GM18499 (cell line): ENCODE measurements around the gene DCDC2C.

Experiments
- ATAC-seq: cut with Tn5 transposase; IDR thresholded peaks from one replicate; pipeline ENCODE4 v1.9.1; 2021; ENCODE audit warnings: moderate number of reproducible peaks; ENCODE audit not compliant: insufficient read depth, unreplicated experiment

Gene DCDC2C

DNA sequence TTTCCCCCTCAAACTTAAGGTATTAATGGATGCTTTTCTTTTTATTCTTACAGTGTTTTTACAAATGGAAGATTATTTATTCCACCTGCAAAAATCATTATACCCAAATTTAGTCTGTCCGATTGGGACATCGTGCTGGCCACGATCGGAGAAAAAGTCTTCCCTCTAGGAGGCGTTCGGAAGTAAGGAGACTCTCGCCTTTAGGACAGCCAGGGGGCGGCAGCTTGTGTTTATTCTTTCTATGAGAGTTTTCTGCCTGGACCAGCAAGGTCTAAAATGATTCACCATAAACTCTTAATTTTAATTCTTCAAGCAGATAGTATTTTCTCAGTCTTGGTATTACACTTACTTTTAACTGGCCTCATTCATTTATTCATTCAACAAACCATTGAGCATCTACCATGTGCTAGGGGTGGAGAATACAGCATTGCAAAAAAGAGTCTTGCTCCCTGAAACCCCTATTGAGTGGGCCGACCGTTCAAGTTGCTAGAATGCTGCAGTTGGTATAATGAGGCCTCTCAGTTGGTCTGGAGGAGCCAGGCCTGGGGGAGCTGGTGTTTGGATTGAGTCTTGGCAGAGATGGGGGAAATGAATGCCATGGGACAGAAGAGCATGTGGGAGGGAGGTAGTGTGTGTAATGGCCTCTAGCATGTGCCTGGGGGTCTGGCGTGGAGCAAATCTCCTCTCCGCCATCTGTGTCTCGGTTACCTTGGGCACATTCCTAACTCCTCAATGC lies 38.7 kb downstream of the DCDC2C start:
- no peak for ATAC-seq

GRCh38 chr2:3742743-3743508 lies 39.6 kb downstream of the DCDC2C start:
- no peak for ATAC-seq

DNA sequence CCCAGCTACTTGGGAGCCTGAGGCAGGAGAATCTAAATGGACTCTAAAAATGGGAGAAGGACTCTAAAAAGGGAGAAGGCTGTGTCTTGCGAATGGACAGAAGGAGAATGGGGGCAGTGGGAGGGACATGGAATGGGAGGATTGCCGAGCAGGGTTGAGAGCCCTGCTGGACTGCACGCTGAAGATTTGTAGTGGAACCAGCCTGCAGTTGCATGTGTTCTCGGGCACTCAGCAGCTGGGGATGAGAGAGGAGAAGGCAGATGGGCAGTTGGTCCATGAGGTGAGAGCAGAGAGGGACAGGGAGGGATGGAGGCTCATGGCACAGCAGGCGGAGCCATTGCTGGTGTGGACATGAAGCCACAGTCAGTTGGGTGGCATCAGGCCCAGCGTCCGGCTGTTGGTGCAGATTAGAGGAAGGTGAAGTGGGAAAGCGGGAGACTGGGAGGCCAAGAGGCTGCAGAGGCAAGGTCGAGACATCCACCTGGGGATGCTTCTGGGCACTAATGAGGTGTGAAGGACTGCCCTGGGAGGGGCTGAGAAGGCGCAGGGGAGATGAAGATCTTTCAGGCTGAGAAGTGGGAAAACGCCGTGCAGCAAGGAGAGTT lies 40.7 kb downstream of the DCDC2C start:
- ATAC-seq = no peak

DNA sequence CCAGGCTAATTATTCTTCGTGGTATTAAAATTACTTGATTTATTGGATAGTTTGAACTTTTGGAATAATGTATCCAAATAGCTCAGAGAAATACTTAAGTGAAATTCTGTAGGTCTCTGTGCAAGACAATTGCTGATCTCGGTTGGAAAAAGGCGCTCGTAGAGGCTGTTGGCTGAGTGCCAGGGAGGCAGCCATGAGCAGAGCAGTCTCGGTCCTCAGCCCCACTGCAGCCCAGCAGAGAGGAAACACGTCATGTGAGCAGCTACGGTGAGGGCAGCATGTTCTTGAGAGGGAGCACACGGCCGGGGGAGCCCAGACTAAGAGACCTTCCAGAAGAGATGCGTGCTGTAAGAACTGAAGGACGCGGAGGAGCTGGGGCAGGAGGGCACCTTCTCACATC lies 42.5 kb downstream of the DCDC2C start:
- ATAC-seq = no peak

- no peak for ATAC-seq
Measured at GRCh38 chr2:3747032-3747654, 43.8 kb downstream of the DCDC2C start.

DNA sequence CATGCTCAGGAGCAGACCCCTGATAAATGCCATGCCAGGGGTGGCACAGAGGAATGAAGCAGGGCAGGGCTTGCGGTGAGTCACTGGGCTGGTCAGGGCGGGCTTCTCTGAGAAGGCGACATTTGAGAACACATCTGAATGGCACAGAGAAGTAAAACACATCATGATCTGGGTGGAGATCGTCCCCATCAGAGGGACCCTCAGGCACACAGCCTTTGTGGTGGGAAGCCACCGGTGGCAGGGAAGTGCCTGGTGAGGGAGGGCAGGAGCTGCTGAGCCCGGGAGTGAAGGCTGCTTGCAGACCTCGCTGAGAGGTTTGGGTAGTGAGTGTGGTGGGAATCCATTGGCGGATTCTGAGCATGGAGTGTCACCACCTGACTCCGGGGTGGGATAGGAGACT lies 44.5 kb downstream of the DCDC2C start:
- no peak for ATAC-seq

DNA sequence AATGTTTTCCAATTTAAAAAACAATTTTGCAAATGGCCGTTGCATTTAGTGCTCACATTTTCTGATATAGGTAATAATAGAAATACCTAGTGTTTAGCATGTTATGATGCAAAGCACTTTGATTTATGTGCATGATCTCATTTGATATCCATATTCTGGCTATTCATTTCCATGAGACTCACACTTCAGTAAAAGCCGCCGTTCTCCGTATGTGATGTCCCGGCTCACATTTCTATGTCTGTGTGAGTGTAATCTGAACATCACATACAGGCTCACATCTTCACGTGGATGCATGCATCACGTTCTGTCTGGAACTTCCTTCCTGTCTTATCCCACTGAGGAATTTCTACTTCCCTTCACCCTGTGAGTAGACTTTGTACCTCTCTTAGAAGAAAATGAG lies 45.8 kb downstream of the DCDC2C start:
- no peak for ATAC-seq

DNA sequence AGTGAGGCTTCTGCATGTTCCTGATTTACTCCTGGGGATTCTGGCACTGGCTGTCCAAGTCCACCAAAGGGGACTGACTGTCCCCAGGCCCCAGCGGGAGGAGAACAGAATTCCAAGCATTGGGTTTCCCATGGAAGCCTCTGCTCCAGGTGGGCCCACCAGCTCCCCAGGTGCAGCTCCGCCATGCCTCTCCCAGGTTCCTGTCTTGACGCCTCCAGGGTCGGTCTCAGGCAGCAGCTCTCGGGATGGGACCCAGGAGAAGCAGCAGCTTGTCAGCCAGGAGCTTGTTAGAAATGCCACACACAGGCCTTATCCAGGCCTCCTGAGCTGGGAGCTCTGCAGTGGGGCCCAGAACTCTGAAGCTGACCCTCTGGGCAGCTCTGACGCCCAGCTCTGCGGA lies 47.9 kb downstream of the DCDC2C start:
- ATAC-seq = no peak

- no peak for ATAC-seq
Measured at GRCh38 chr2:3751806-3752205, 48.4 kb downstream of the DCDC2C start.

DNA sequence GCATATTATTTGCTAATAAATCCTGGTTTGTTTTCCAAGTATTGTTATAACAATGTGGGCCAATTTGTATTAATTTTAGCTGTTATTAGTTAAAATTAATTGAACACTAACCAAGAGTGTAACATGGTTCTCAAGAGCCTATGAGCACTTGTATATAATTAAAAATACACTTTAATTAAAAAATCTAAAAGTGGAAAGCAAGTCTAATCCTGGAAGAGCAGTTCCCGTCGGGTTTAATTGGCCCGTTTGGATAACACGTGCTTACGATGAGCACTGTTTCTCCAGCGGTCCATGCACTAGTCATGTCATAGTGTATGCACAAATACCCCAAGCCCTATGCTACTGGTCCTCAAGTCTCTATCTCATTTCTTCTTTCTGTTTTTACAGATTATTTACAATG lies 49.0 kb downstream of the DCDC2C start:
- ATAC-seq = no peak

DNA sequence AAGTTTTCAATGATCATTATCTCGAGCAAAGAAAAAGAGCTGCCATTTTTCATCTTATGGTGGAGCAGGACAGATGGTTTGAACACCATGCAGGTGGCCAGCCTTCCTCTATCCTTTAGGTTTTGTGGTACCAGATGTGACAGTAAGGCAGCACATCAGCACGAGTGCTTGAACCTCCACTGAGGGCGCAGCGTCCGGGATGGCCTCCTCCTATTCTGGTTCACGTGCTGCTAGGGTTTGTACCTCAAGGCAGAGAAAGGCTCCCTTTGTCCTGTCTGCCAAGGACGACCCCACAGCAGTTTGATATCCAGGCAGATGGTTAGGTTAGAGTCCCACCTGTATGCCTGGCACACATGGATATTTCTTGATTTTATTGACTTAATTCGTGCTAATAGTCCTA lies 50.2 kb downstream of the DCDC2C start:
- no peak for ATAC-seq

DNA sequence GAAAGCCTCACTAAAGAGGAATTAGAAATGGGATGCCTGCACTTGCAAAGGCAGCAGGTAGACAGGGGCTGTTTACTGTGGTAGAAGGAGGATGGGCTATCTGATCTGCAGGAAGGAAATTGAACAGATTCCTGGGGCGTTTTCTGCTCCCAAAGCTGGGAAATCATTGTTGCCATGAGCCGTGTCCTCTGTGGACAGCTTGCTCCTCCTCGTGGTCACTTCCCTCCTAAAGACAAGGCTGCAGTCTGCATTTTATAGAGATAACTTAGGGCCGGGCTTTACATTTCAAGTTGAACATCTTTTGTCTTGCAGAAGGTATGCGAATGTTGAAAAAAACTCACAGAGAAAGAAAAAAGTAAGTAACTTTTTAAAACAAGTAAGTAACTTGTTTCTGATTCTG lies 50.9 kb downstream of the DCDC2C start:
- ATAC-seq = no peak

- ATAC-seq = no peak
Measured at GRCh38 chr2:3754795-3755194, 51.4 kb downstream of the DCDC2C start.

DNA sequence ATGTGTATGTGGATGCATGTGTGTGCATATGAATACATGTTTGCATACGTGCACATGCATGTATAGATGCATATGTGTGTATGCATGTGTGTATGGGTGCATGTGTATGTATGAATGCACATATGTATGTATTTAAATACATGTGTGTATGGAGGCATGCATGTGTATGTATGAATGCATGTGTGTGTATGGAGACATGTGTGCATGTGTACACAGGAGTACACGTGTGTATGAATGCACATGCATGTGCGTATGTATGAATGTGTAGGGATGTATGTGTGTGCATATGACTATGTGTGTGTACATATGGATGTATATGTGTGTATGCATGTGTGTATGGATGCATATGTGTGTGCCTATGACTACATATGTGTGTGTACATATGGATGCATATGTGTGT lies 51.9 kb downstream of the DCDC2C start:
- no peak for ATAC-seq

DNA sequence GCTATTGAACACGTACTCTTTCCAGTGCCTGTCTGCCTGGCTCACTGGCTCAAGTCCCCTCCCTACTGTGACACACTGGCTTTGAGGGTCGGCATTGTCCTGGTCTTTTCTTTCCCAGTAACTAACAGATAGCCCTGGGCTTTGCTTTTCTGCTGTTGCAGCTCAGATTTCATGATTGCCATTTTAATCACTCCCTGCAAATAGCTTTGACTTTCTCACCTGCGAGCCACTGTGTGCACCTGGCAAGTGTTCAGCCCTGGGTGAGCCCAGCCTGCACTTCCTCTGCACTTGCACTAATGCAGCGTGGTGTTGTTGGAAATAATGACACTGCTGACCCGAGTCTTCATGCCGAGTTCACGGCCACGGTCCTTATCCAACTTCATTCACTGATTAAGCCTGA lies 52.9 kb downstream of the DCDC2C start:
- no peak for ATAC-seq

GRCh38 chr2:3758906-3759305 lies 55.5 kb downstream of the DCDC2C start:
- no peak for ATAC-seq

- ATAC-seq = no peak
Measured at GRCh38 chr2:3759331-3759730, 56.0 kb downstream of the DCDC2C start.

GRCh38 chr2:3759761-3760160 lies 56.4 kb downstream of the DCDC2C start:
- ATAC-seq = no peak

DNA sequence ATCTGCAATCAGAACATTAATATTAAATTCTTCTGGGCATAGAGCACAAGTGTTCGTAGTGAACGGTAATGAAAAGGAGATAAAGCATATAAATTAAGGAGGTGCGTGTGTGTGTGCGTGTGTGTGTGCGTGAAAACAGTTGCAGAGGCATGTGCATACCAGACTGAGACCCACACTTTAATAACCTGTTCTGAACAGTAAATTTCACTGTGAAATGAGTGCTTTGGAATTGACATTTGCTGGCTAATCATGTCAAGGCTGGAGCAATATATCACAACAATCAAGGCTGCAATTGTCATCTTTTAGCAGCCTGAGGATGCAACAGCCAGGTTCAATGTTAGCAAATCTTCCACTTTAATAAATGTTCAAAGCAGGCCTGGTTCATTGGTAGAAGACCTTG lies 57.9 kb downstream of the DCDC2C start:
- no peak for ATAC-seq

- no peak for ATAC-seq
Measured at GRCh38 chr2:3762771-3763447, 59.5 kb downstream of the DCDC2C start.

DNA sequence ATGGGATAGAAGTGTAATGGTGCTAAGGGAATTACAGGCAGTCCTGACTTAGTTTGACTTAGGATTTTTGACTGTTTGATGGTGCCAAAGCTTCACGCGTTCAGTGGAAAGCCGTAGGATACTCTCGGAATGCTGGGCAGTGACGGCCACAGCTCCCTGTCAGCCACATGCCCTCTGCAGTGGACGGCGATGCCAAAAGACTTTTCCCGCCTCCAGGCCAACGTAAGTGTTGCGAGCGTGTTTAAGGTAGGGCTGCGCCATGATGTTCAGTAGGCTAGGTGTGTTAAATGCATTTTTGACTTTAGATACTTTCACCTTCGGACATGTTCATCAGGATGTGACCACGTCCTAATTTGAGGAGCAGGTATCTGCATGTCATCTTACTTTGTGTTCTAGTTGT lies 63.4 kb downstream of the DCDC2C start:
- ATAC-seq = no peak
